Ectodermal cell (in vitro differentiated cells): ENCODE measurements around the gene DSCAML1.
"Not testable (repeated sequence)": the region's sequence is repeated elsewhere in the genome, so short reads cannot be mapped to it uniquely, and the experiment has no call there.

Experiments used
- H3K27ac ChIP-seq: 2 replicates; pipeline ENCODE4 v1.7.0; 2013; ENCODE audit warnings: mild to moderate bottlenecking, low read depth, low read length; ENCODE audit not compliant: insufficient read depth, poor library complexity, severe bottlenecking
- H3K27me3 ChIP-seq: 2 replicates; pipeline ENCODE4 v1.7.0; 2013; ENCODE audit warnings: mild to moderate bottlenecking, low read length; ENCODE audit not compliant: insufficient read depth, control insufficient read depth, poor library complexity, severe bottlenecking
- H3K36me3 ChIP-seq: one replicate; pipeline ENCODE4 v1.7.0; 2013; ENCODE audit warnings: low read length; ENCODE audit not compliant: control insufficient read depth, insufficient read depth
- H3K4me1 ChIP-seq: one replicate; pipeline ENCODE4 v1.7.0; 2013; ENCODE audit warnings: low read length; ENCODE audit not compliant: control insufficient read depth, insufficient read depth
- H3K4me3 ChIP-seq: 2 replicates; pipeline ENCODE4 v1.7.0; 2013; ENCODE audit warnings: low read depth, low read length, control low read depth; ENCODE audit not compliant: insufficient read depth
- H3K9me3 ChIP-seq: 2 replicates; pipeline ENCODE4 v1.7.0; 2013; ENCODE audit warnings: mild to moderate bottlenecking, low read length, moderate library complexity; ENCODE audit not compliant: control insufficient read depth
- WGBS, 2 experiments: methylation state at CpG; one replicate each; pipeline ENCODE4 v1.1.7; 2013; ENCODE audit warnings: missing lambda C conversion rate in 2 of 2; 5-methylcytosine and 5-hydroxymethylcytosine counted together

The DSCAML1 gene

GRCh38 chr11:117462183-117462863 lies 334.7 kb downstream of the DSCAML1 start:
- 91% methylated on average over 16 to 17 of the region's 18 CpGs for WGBS, 2 experiments
- no peaks in the 10 kb centered on the region for H3K27me3 ChIP-seq
- H3K9me3 ChIP-seq: no peaks in the 10 kb centered on the region

GRCh38 chr11:117461396-117462182 lies 335.4 kb downstream of the DSCAML1 start:
- WGBS, 2 experiments: 94% methylated on average over 16 of the region's 16 CpGs
- Histone ChIP-seq H3K36me3 (no peaks in the 10 kb centered on the region), H3K27ac (no peak overlapping the region), H3K27me3 (no peaks in the 10 kb centered on the region), H3K4me3 (no peak overlapping the region), H3K4me1 (no peaks in the 10 kb centered on the region), H3K9me3 (no peaks in the 10 kb centered on the region)

More at GRCh38 chr11:117462183-117462863, 334.7 kb downstream of the DSCAML1 start:
- Histone ChIP-seq H3K27ac (no peak overlapping the region), H3K4me1 (no peaks in the 10 kb centered on the region), H3K4me3 (no peak overlapping the region), H3K36me3 (no peaks in the 10 kb centered on the region)

GRCh38 chr11:117459979-117460300 lies 337.1 kb downstream of the DSCAML1 start:
- Histone ChIP-seq H3K27ac (no peak overlapping the region), H3K9me3 (no peaks in the 10 kb centered on the region), H3K4me1 (no peaks in the 10 kb centered on the region), H3K4me3 (no peak overlapping the region), H3K27me3 (no peaks in the 10 kb centered on the region), H3K36me3 (no peaks in the 10 kb centered on the region)
- WGBS, 2 experiments: 92 to 94% methylated on average over 5 of the region's 5 CpGs

GRCh38 chr11:117459123-117459978 lies 337.7 kb downstream of the DSCAML1 start:
- no peak overlapping the region for H3K4me3 ChIP-seq
- H3K9me3 ChIP-seq: no peaks in the 10 kb centered on the region
- H3K27me3 ChIP-seq: no peaks in the 10 kb centered on the region
- H3K36me3 ChIP-seq: no peaks in the 10 kb centered on the region
- H3K4me1 ChIP-seq: no peaks in the 10 kb centered on the region
- WGBS, 2 experiments: 87 to 89% methylated on average over 16 of the region's 16 CpGs
- no peak overlapping the region for H3K27ac ChIP-seq

- Histone ChIP-seq H3K9me3 (no peaks in the 10 kb centered on the region), H3K4me1 (no peaks in the 10 kb centered on the region), H3K27ac (no peak overlapping the region), H3K27me3 (no peaks in the 10 kb centered on the region), H3K4me3 (no peak overlapping the region), H3K36me3 (no peaks in the 10 kb centered on the region)
- 94% methylated on average over 22 of the region's 22 CpGs for WGBS, 2 experiments
These were observed 338.5 kb downstream of the DSCAML1 start for GRCh38 chr11:117458275-117459122.

GRCh38 chr11:117457835-117458234 lies 339.2 kb downstream of the DSCAML1 start:
- Histone ChIP-seq H3K4me1 (no peaks in the 10 kb centered on the region), H3K9me3 (no peaks in the 10 kb centered on the region), H3K27me3 (no peaks in the 10 kb centered on the region), H3K36me3 (no peaks in the 10 kb centered on the region), H3K4me3 (no peak overlapping the region), H3K27ac (no peak overlapping the region)
- 88% methylated on average over 9 of the region's 9 CpGs for WGBS, 2 experiments

- 87 to 89% methylated on average over 15 of the region's 15 CpGs for WGBS, 2 experiments
- H3K9me3 ChIP-seq: no peaks in the 10 kb centered on the region
- H3K27ac ChIP-seq: no peak overlapping the region
- no peaks in the 10 kb centered on the region for H3K4me1 ChIP-seq
- H3K4me3 ChIP-seq: no peak overlapping the region
- H3K36me3 ChIP-seq: no peaks in the 10 kb centered on the region
- H3K27me3 ChIP-seq: no peaks in the 10 kb centered on the region
These were observed 339.8 kb downstream of the DSCAML1 start for GRCh38 chr11:117457031-117457785.

GRCh38 chr11:117456721-117457029 lies 340.3 kb downstream of the DSCAML1 start:
- 94 to 95% methylated on average over 8 of the region's 8 CpGs for WGBS, 2 experiments
- not testable (repeated sequence) for H3K27ac ChIP-seq, H3K27me3 ChIP-seq, H3K36me3 ChIP-seq, H3K9me3 ChIP-seq, H3K4me1 ChIP-seq, H3K4me3 ChIP-seq

GRCh38 chr11:117456027-117456720 lies 340.8 kb downstream of the DSCAML1 start:
- no peaks in the 10 kb centered on the region for H3K36me3 ChIP-seq
- 95 to 96% methylated on average over 7 of the region's 7 CpGs for WGBS, 2 experiments
- no peaks in the 10 kb centered on the region for H3K4me1 ChIP-seq

More at GRCh38 chr11:117456027-117456720, 340.8 kb downstream of the DSCAML1 start:
- Histone ChIP-seq H3K4me3 (no peak overlapping the region), H3K27me3 (no peaks in the 10 kb centered on the region), H3K27ac (no peak overlapping the region), H3K9me3 (no peaks in the 10 kb centered on the region)
